Caco-2 (cell line): ENCODE measurements around the gene KLF1. TPM values are rescaled to one million over a fixed set of nuclear protein-coding genes. Genes with fewer than 3 reads are reported as not detected.

Experiments used
- BruUV-seq: library from RNA; stranded (reverse); fragments of 400-500 nt; replicated peaks from 2 replicates; lab custom pipeline; 2021; lab: Mats Ljungman, UMichigan
- CTCF ChIA-PET: fragments of 300-600 bp; sonication (Branson Sonifier 250); formaldehyde crosslinking; loops from one replicate; lab custom pipeline; 2022; ENCODE audit warnings: antibody characterized with exemption; lab: Charles Lee
- POLR2A ChIA-PET: fragments of 300-600 bp; sonication (Branson Sonifier 250); formaldehyde crosslinking; loops from one replicate; lab custom pipeline; 2022; ENCODE audit warnings: antibody characterized with exemption; lab: Charles Lee
- DNase-seq, 2 experiments: peaks; one replicate each; pipeline versions ENCODE4 v3.0.0 to v3.0.0-alpha.2; 2020 to 2022
- H3K27me3 ChIP-seq: replicated peaks from 2 replicates; pipeline ENCODE4 v1.6.0; 2011; ENCODE audit warnings: low read length; ENCODE audit not compliant: control insufficient read depth, insufficient read depth
- H3K36me3 ChIP-seq: 2 replicates; pipeline ENCODE4 v1.5.1; 2011; ENCODE audit warnings: low read length; ENCODE audit not compliant: control insufficient read depth, insufficient read depth
- H3K4me1 ChIP-seq: fragments of 250-450 bp; sonication (Bioruptor Pico); 2 replicates; pipeline ENCODE4 v1.5.1; 2020; ENCODE audit warnings: mild to moderate bottlenecking
- H3K4me3 ChIP-seq: 2 replicates; pipeline ENCODE4 v1.5.1; 2011; ENCODE audit warnings: low read depth, mild to moderate bottlenecking, control low read depth, low read length
- H3K9me3 ChIP-seq: fragments of 250-450 bp; sonication (Bioruptor Pico); 2 replicates; pipeline ENCODE4 v1.5.1; 2020; ENCODE audit warnings: mild to moderate bottlenecking, moderate library complexity
- H3K27ac Mint-ChIP-seq: one replicate; pipeline ENCODE4 v1.8.0; 2022; ENCODE audit warnings: mixed read lengths; ENCODE audit not compliant: unreplicated experiment
- H3K27me3 Mint-ChIP-seq: one replicate; pipeline ENCODE4 v1.8.0; 2022; ENCODE audit warnings: mixed read lengths; ENCODE audit not compliant: insufficient read depth, unreplicated experiment
- H3K36me3 Mint-ChIP-seq: one replicate; pipeline ENCODE4 v1.8.0; 2022; ENCODE audit warnings: mild to moderate bottlenecking, mixed read lengths; ENCODE audit not compliant: insufficient read depth, unreplicated experiment
- H3K4me1 Mint-ChIP-seq: one replicate; pipeline ENCODE4 v1.8.0; 2022; ENCODE audit warnings: low read depth, mixed read lengths; ENCODE audit not compliant: unreplicated experiment
- H3K4me3 Mint-ChIP-seq: one replicate; pipeline ENCODE4 v1.8.0; 2022; ENCODE audit warnings: mild to moderate bottlenecking, moderate library complexity, mixed read lengths; ENCODE audit not compliant: unreplicated experiment
- H3K9me3 Mint-ChIP-seq: one replicate; pipeline ENCODE4 v1.8.0; 2022; ENCODE audit warnings: mixed read lengths; ENCODE audit not compliant: unreplicated experiment
- CTCF ChIP-seq, 2 experiments: fragments of 200-600 bp in 1 of 2; IDR thresholded peaks; 1 replicate in 1 of 2; 2 replicates in 1 of 2; pipeline versions ENCODE4 v1.5.1 to v1.8.0; 2011 to 2022; ENCODE audit warnings: antibody characterized with exemption in 1 of 2, control low read depth in 1 of 2, inconsistent platforms in 1 of 2, low read depth in 1 of 2, low read length in 1 of 2, mild to moderate bottlenecking in 1 of 2, moderate library complexity in 1 of 2; ENCODE audit not compliant: insufficient read depth in 1 of 2, severe bottlenecking in 1 of 2, unreplicated experiment in 1 of 2
- intact Hi-C: fragments of 100-400 bp; cut with micrococcal nuclease; formaldehyde crosslinking; loops from one replicate; pipeline ENCODE4 v1.10.0; 2022; ENCODE audit not compliant: unreplicated experiment
- total RNA-seq: library from RNA; stranded (reverse); gene quantifications from 2 replicates; pipeline ENCODE4 v1.2.3, GENCODE V29; 2022

The KLF1 gene
- total RNA-seq, 1 experiment from 2014 or later: not detected

GRCh38 chr19:12888006-12888603, 1.1 kb upstream of the KLF1 start:
- Histone ChIP-seq H3K4me3 (no peak overlapping the region), H3K9me3 (peaks cover 19% of the 10 kb centered on the region), H3K4me1 (no peaks in the 10 kb centered on the region), H3K27me3 (no peaks in the 10 kb centered on the region), H3K36me3 (no peaks in the 10 kb centered on the region)
- H3K27ac Mint-ChIP-seq: no peak overlapping the region
- no peaks in the 10 kb centered on the region for H3K9me3 Mint-ChIP-seq
- peaks cover 5% of the 10 kb centered on the region for H3K4me1 Mint-ChIP-seq
- intact Hi-C loops: no loop called here
- H3K36me3 Mint-ChIP-seq: peaks cover 24% of the 10 kb centered on the region
- peaks cover 5% of the 10 kb centered on the region for H3K27me3 Mint-ChIP-seq
- BruUV-seq: no TSS peak
- no peak for TF ChIP-seq CTCF (IDR thresholded peaks at IDR 0.05; ENCODE audit: insufficient read depth in 1 of 2, low read depth in 1 of 2, low read length in 1 of 2, severe bottlenecking in 1 of 2, unreplicated experiment in 1 of 2)
- H3K4me3 Mint-ChIP-seq: no peak overlapping the region
- CTCF ChIA-PET: no interaction called here
- DNase-seq: no peak
- POLR2A ChIA-PET: no interaction called here

- Mint-ChIP-seq H3K36me3 (peaks cover 24% of the 10 kb centered on the region), H3K27me3 (peaks cover 5% of the 10 kb centered on the region), H3K4me1 (peaks cover 5% of the 10 kb centered on the region), H3K27ac (no peak overlapping the region), H3K9me3 (no peaks in the 10 kb centered on the region), H3K4me3 (peak overlapping the region; percentile 56)
- Histone ChIP-seq H3K4me1 (no peaks in the 10 kb centered on the region), H3K36me3 (no peaks in the 10 kb centered on the region), H3K9me3 (peaks cover 22% of the 10 kb centered on the region), H3K4me3 (no peak overlapping the region), H3K27me3 (no peaks in the 10 kb centered on the region)
- no TSS peak for BruUV-seq
- no peak for TF ChIP-seq CTCF (IDR thresholded peaks at IDR 0.05; ENCODE audit: insufficient read depth in 1 of 2, low read depth in 1 of 2, low read length in 1 of 2, severe bottlenecking in 1 of 2, unreplicated experiment in 1 of 2)
- DNase-seq: no peak
- CTCF ChIA-PET: no interaction called here
- POLR2A ChIA-PET: no interaction called here
- intact Hi-C loops: no loop called here
Observed at GRCh38 chr19:12886651-12886968, 391 bp downstream of the KLF1 start.

GRCh38 chr19:12885749-12886650, 1.0 kb downstream of the KLF1 start:
- H3K4me1 ChIP-seq: no peaks in the 10 kb centered on the region
- CTCF ChIA-PET: interaction anchor here (0.5 to 1.6 kb wide), 7 partner anchors 10 to 142 kb away, joined by 3 to 12 read pairs (median 4); no protein-coding TSS in a partner anchor
- H3K4me3 ChIP-seq: peak overlapping the region; percentile 43
- peaks cover 22% of the 10 kb centered on the region for H3K9me3 ChIP-seq
- peak overlapping the region; percentile 56 for H3K4me3 Mint-ChIP-seq
- H3K36me3 Mint-ChIP-seq: peaks cover 19% of the 10 kb centered on the region
- no peaks in the 10 kb centered on the region for H3K9me3 Mint-ChIP-seq
- TF ChIP-seq CTCF (IDR thresholded peaks at IDR 0.05; ENCODE audit: insufficient read depth in 1 of 2, low read depth in 1 of 2, low read length in 1 of 2, severe bottlenecking in 1 of 2, unreplicated experiment in 1 of 2): no peak
- no peak overlapping the region for H3K27ac Mint-ChIP-seq
- peaks cover 5% of the 10 kb centered on the region for H3K27me3 Mint-ChIP-seq
- no peaks in the 10 kb centered on the region for H3K27me3 ChIP-seq
- no TSS peak for BruUV-seq
- H3K36me3 ChIP-seq: no peaks in the 10 kb centered on the region
- POLR2A ChIA-PET: interaction anchor here (0.6 to 1.0 kb wide), 2 partner anchors 60 to 93 kb away, joined by 5 read pairs; no protein-coding TSS in a partner anchor
- intact Hi-C loops: no loop called here
- H3K4me1 Mint-ChIP-seq: peaks cover 5% of the 10 kb centered on the region
- no peak for DNase-seq
